HCEC 1CT (cell line): ENCODE data around the gene RPS6KA4.
"Not testable (repeated sequence)": the region's sequence is repeated elsewhere in the genome, so short reads cannot be mapped to it uniquely, and the experiment has no call there.

ENCODE experiments used
- DNase-seq: peaks from one replicate; pipeline ENCODE4 v3.0.0-alpha.2; 2017

RPS6KA4 gene

DNA sequence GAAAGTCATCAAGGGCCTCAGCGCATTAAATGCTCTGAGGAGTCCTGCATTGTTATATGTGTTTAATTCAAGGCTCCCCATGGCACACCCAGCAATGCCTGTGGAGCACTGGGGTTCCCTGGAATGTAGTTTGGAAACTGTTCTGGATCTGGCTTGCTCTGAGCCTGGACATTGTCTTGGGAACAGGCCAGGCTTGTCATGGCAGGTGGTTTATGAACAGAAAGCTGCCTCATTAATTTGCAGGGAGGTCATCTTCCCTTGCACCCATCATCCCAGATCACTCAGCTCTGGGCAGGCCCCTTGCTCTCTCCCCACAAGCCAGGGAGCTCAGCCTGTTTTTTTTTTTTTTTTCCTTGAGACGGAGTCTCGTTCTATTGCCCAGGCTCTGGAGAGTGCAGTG, 32.9 kb downstream of the RPS6KA4 start:
- no peak for DNase-seq

- no peak for DNase-seq
These were observed 36.6 kb downstream of the RPS6KA4 start for GRCh38 chr11:64395545-64396078.

GRCh38 chr11:64396079-64396591, 37.2 kb downstream of the RPS6KA4 start:
- DNase-seq: no peak

- DNase-seq: peak; percentile 18
These were observed 41.1 kb downstream of the RPS6KA4 start for GRCh38 chr11:64400102-64400501.

DNA sequence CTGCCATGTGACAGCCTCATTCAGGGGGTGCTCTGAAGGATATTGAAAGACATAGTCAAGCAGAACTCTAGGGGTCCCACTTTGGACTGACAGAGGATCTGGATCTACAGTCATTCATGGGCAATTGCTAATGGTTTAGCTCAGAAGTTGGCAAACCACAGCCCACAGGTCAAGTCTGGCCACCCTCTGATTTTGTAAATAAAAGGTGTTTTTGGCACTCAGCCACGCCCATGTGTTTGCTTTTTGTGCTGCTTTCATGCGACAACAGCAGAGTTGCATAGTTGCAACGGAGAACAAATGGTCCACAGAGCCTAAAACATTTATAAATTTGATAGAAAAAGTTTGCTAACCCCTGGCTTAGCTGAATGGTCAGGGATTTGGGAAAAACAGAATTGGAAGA, 41.7 kb downstream of the RPS6KA4 start:
- no peak for DNase-seq

- DNase-seq: no peak
These were observed 42.8 kb downstream of the RPS6KA4 start for GRCh38 chr11:64401775-64402174.

- no peak for DNase-seq
These were observed 44.1 kb downstream of the RPS6KA4 start for GRCh38 chr11:64403106-64403505.

- no peak for DNase-seq
These were observed 47.4 kb downstream of the RPS6KA4 start for GRCh38 chr11:64406221-64406946.

GRCh38 chr11:64407221-64407620, 48.3 kb downstream of the RPS6KA4 start:
- no peak for DNase-seq

DNA sequence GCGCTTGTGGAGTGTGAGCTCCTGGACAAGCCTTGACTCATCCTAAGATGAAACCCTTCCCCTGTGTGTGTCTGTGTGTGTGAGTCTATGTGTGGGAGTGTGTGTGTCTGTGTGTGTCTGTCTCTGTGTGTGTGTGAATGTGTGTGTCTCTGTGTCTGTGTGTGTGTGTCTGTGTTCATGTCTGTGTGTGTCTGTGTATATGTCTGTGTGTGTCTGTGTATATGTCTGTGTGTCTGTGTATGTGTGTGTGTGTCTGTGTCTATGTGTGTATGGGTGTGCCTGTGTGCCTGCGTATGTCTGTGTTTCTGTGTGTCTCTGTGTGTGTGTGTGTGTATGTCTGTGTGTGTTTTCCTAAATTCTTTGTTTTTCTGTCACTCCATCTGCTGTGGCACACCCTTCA, 48.7 kb downstream of the RPS6KA4 start:
- DNase-seq: no peak

DNA sequence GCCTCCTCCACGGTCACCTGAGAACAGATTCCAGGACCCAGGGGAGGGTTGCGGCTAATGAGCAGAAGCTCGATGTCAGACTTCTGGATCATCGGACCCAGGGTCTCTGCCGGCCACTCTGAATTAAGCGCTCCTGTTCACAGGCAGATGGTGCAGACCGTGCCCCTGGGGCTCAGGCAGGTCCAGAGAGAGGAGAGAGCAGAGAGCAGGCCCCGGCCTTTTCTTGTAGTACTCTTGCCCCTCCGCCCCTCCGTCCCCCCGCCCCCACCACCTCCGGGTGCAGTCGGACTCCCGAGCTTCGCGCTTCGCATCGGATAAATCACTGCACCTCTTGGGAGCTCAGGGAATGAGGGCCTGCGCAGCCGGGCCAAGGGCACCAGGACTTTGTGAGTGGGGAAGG, 50.3 kb downstream of the RPS6KA4 start:
- DNase-seq: no peak

- no peak for DNase-seq
These were observed 50.9 kb downstream of the RPS6KA4 start for GRCh38 chr11:64409707-64410403.

DNA sequence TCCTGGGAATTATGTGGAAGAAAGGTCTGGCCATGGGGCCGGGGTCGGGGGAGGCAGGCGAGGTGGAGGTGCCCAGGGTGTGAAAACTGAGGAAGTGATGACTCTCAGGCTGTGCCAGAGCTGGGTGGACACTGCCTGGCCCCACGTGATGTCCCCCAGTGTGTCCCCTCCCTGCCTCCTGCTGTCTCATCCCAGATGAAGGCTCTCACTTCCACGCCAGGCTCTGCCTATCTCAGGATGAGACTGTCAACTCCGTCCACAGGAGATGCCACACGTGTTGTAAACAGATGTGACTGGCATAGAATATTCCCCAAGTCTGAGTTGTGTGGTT, 51.4 kb downstream of the RPS6KA4 start:
- DNase-seq: no peak

- DNase-seq: no peak
These were observed 54.5 kb downstream of the RPS6KA4 start for GRCh38 chr11:64413417-64413816.

DNA sequence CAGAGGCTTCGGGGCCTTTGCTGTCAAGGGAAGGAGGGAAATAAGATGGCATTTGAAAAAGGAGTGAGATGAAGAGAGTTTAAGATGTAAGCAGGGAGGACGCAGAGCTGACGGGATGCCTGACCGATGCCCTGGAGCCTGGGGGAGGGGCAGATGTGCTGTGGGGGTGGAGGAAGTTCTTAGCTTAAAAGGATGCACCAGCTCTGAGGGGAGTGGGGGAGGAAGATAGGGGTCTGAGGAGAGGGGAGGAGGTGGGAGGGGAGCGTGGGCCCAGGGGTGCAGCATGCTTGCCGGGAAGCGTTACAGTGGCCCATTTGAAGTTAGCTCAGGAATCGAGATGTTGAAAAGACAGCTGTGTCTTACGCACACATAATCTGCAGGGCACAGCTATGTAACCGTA, 56.3 kb downstream of the RPS6KA4 start:
- no peak for DNase-seq

DNA sequence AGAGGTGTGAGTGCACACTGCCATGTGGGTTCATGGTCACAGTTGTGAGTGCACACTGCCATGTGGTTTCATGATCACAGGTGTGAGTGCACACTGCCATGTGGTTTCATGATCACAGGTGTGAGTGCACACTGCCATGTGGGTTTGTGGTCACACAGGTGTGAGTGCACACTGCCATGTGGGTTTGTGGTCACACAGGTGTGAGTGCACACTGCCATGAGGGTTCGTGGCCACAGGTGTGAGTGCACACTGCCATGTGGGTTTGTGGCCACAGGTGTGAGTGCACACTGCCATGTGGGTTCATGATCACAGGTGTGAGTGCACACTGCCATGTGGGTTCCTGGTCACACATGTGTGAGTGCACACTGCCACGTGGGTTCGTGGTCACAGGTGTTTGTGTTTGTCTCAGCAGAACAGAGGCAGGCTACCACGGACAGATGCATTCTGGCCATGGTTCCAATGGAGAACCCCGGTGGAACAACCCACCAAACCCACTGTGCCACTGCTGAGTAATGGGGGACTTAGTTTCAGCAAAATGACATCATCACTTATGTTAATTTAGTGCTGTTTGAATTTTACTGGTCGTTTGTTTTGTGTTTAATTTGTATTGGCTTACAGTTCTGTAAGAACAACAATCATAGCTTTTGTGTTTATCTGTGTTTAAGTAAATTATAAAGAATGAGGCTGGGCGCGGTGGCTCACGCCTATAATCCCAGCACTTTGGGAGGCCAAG, 57.2 kb downstream of the RPS6KA4 start:
- no peak for DNase-seq

- DNase-seq: not testable (repeated sequence)
These were observed 59.3 kb downstream of the RPS6KA4 start for GRCh38 chr11:64418233-64418632.

GRCh38 chr11:64419257-64419790, 60.4 kb downstream of the RPS6KA4 start:
- no peak for DNase-seq

DNA sequence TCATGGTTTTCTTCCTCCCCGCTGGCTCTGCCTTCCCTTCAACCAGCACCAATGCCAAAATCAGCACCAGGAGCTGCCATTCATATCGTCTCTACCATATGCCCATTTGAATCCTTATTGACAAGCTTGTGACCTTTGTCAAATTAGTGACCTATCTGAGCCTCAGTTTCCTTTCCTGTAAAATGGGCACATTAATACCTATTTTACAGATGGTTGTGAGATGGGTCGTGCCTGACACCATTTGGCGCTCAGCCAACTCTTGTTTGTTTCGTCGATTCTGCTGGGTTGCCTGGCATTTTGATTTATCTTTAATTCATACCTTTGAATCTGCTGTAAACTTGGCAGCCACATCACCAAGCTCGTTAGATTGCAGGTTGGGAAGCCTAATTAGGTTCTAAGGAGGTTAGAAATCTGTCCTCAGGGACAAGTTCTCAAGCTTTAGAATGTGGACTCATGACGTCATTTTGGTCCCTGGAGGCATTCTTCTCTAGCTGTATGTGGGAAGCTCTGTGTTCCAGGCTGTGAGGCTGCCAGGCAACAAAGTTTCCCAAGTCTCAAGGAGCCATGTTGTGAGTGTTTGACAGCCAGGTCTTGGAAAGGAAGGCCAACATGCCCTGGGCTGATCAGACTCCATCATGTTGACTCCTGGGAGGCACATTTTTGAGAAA, 61.0 kb downstream of the RPS6KA4 start:
- DNase-seq: no peak
